ENCODE data around the gene BUD13.

Gene BUD13

GRCh38 chr11:116729501-116730240 is 43.1 kb downstream of the BUD13 start:
- no peak overlapping the region for H3K9ac ChIP-seq (ENCODE audit: low read depth, low read length)
- no peak overlapping the region for H3K4me3 ChIP-seq (ENCODE audit: low read length)
- H3K27ac ChIP-seq (ENCODE audit: low read depth, low read length): no peak overlapping the region
- H3K4me1 ChIP-seq (ENCODE audit: insufficient read depth, low read length): peaks cover 36% of the 10 kb centered on the region
- 95% methylated on average over 8 of the region's 8 CpGs for WGBS
- no peaks in the 10 kb centered on the region for H3K36me3 ChIP-seq (ENCODE audit: insufficient read depth, low read length)
- no peaks in the 10 kb centered on the region for H3K27me3 ChIP-seq (ENCODE audit: insufficient read depth, low read length)
- no peaks in the 10 kb centered on the region for H3K9me3 ChIP-seq (ENCODE audit: insufficient read depth, low read depth, low read length)

- no peaks in the 10 kb centered on the region for H3K9me3 ChIP-seq (ENCODE audit: insufficient read depth, low read depth, low read length)
- H3K4me1 ChIP-seq (ENCODE audit: insufficient read depth, low read length): peaks cover 32% of the 10 kb centered on the region
- no peak overlapping the region for H3K27ac ChIP-seq (ENCODE audit: low read depth, low read length)
- H3K9ac ChIP-seq (ENCODE audit: low read depth, low read length): no peak overlapping the region
- H3K36me3 ChIP-seq (ENCODE audit: insufficient read depth, low read length): no peaks in the 10 kb centered on the region
- H3K4me3 ChIP-seq (ENCODE audit: low read length): no peak overlapping the region
- H3K27me3 ChIP-seq (ENCODE audit: insufficient read depth, low read length): no peaks in the 10 kb centered on the region
- 88% methylated on average over 6 of the region's 6 CpGs for WGBS
Measured at GRCh38 chr11:116727990-116728389, 44.8 kb downstream of the BUD13 start.

GRCh38 chr11:116725434-116726221 is 47.2 kb downstream of the BUD13 start:
- Histone ChIP-seq H3K9me3 (ENCODE audit: insufficient read depth, low read depth, low read length) (no peaks in the 10 kb centered on the region), H3K36me3 (ENCODE audit: insufficient read depth, low read length) (no peaks in the 10 kb centered on the region), H3K9ac (ENCODE audit: low read depth, low read length) (no peak overlapping the region), H3K4me3 (ENCODE audit: low read length) (no peak overlapping the region), H3K4me1 (ENCODE audit: insufficient read depth, low read length) (peaks cover 16% of the 10 kb centered on the region), H3K27ac (ENCODE audit: low read depth, low read length) (no peak overlapping the region), H3K27me3 (ENCODE audit: insufficient read depth, low read length) (no peaks in the 10 kb centered on the region)
- 77% methylated on average over 18 of the region's 19 CpGs for WGBS

GRCh38 chr11:116724813-116725212 is 48.0 kb downstream of the BUD13 start:
- WGBS: 90% methylated on average over 6 of the region's 6 CpGs
- no peaks in the 10 kb centered on the region for H3K36me3 ChIP-seq (ENCODE audit: insufficient read depth, low read length)
- no peak overlapping the region for H3K4me3 ChIP-seq (ENCODE audit: low read length)
- H3K9me3 ChIP-seq (ENCODE audit: insufficient read depth, low read depth, low read length): no peaks in the 10 kb centered on the region
- H3K27me3 ChIP-seq (ENCODE audit: insufficient read depth, low read length): no peaks in the 10 kb centered on the region
- no peak overlapping the region for H3K27ac ChIP-seq (ENCODE audit: low read depth, low read length)
- H3K9ac ChIP-seq (ENCODE audit: low read depth, low read length): no peak overlapping the region
- peaks cover 12% of the 10 kb centered on the region; the same call in 1 of the 2 replicates for H3K4me1 ChIP-seq (ENCODE audit: insufficient read depth, low read length)

GRCh38 chr11:116723511-116723910 is 49.3 kb downstream of the BUD13 start:
- no peak overlapping the region for H3K9ac ChIP-seq (ENCODE audit: low read depth, low read length)
- H3K9me3 ChIP-seq (ENCODE audit: insufficient read depth, low read depth, low read length): no peaks in the 10 kb centered on the region
- no peaks in the 10 kb centered on the region for H3K36me3 ChIP-seq (ENCODE audit: insufficient read depth, low read length)
- peaks cover 12% of the 10 kb centered on the region; the same call in 1 of the 2 replicates for H3K4me1 ChIP-seq (ENCODE audit: insufficient read depth, low read length)
- no peak overlapping the region for H3K27ac ChIP-seq (ENCODE audit: low read depth, low read length)
- no peaks in the 10 kb centered on the region for H3K27me3 ChIP-seq (ENCODE audit: insufficient read depth, low read length)
- H3K4me3 ChIP-seq (ENCODE audit: low read length): no peak overlapping the region
- 84% methylated on average over 7 of the region's 7 CpGs for WGBS

GRCh38 chr11:116721988-116722387 is 50.8 kb downstream of the BUD13 start:
- no peaks in the 10 kb centered on the region for H3K9me3 ChIP-seq (ENCODE audit: insufficient read depth, low read depth, low read length)

GRCh38 chr11:116720895-116721294 is 51.9 kb downstream of the BUD13 start:
- H3K4me3 ChIP-seq (ENCODE audit: low read length): no peak overlapping the region
- 91% methylated on average over 6 of the region's 6 CpGs for WGBS
- H3K9ac ChIP-seq (ENCODE audit: low read depth, low read length): no peak overlapping the region
- no peak overlapping the region for H3K27ac ChIP-seq (ENCODE audit: low read depth, low read length)
- H3K27me3 ChIP-seq (ENCODE audit: insufficient read depth, low read length): no peaks in the 10 kb centered on the region
- H3K4me1 ChIP-seq (ENCODE audit: insufficient read depth, low read length): peaks cover 5% of the 10 kb centered on the region; the same call in 1 of the 2 replicates
- H3K36me3 ChIP-seq (ENCODE audit: insufficient read depth, low read length): no peaks in the 10 kb centered on the region
- H3K9me3 ChIP-seq (ENCODE audit: insufficient read depth, low read depth, low read length): no peaks in the 10 kb centered on the region

More at GRCh38 chr11:116721988-116722387, 50.8 kb downstream of the BUD13 start:
- no peak overlapping the region for H3K9ac ChIP-seq (ENCODE audit: low read depth, low read length)
- H3K27me3 ChIP-seq (ENCODE audit: insufficient read depth, low read length): no peaks in the 10 kb centered on the region
- peaks cover 12% of the 10 kb centered on the region; the same call in 1 of the 2 replicates for H3K4me1 ChIP-seq (ENCODE audit: insufficient read depth, low read length)
- no peaks in the 10 kb centered on the region for H3K36me3 ChIP-seq (ENCODE audit: insufficient read depth, low read length)
- no peak overlapping the region for H3K4me3 ChIP-seq (ENCODE audit: low read length)
- no peak overlapping the region for H3K27ac ChIP-seq (ENCODE audit: low read depth, low read length)
- WGBS: 97% methylated on average over 4 of the region's 4 CpGs

GRCh38 chr11:116718955-116719501 is 53.8 kb downstream of the BUD13 start:
- Histone ChIP-seq H3K9ac (ENCODE audit: low read depth, low read length) (no peak overlapping the region), H3K36me3 (ENCODE audit: insufficient read depth, low read length) (no peaks in the 10 kb centered on the region), H3K9me3 (ENCODE audit: insufficient read depth, low read depth, low read length) (no peaks in the 10 kb centered on the region), H3K4me1 (ENCODE audit: insufficient read depth, low read length) (peaks cover 11% of the 10 kb centered on the region; the same call in 1 of the 2 replicates), H3K27me3 (ENCODE audit: insufficient read depth, low read length) (no peaks in the 10 kb centered on the region), H3K27ac (ENCODE audit: low read depth, low read length) (no peak overlapping the region), H3K4me3 (ENCODE audit: low read length) (no peak overlapping the region)
- WGBS: 70% methylated on average over 4 of the region's 4 CpGs

- peaks cover 11% of the 10 kb centered on the region; the same call in 1 of the 2 replicates for H3K4me1 ChIP-seq (ENCODE audit: insufficient read depth, low read length)
- H3K4me3 ChIP-seq (ENCODE audit: low read length): no peak overlapping the region
- 83% methylated on average over 4 of the region's 4 CpGs for WGBS
- H3K9me3 ChIP-seq (ENCODE audit: insufficient read depth, low read depth, low read length): no peaks in the 10 kb centered on the region
- peaks cover 3% of the 10 kb centered on the region; the same call in 1 of the 2 replicates for H3K27me3 ChIP-seq (ENCODE audit: insufficient read depth, low read length)
- H3K36me3 ChIP-seq (ENCODE audit: insufficient read depth, low read length): no peaks in the 10 kb centered on the region
- no peak overlapping the region for H3K27ac ChIP-seq (ENCODE audit: low read depth, low read length)
- H3K9ac ChIP-seq (ENCODE audit: low read depth, low read length): no peak overlapping the region
Measured at GRCh38 chr11:116716621-116717020, 56.2 kb downstream of the BUD13 start.

- 87% methylated on average over 5 of the region's 5 CpGs for WGBS
Measured at GRCh38 chr11:116715383-116715782, 57.4 kb downstream of the BUD13 start.

GRCh38 chr11:116714902-116715301 is 57.9 kb downstream of the BUD13 start:
- WGBS: 78% methylated on average over 7 of the region's 9 CpGs
- H3K4me3 ChIP-seq (ENCODE audit: low read length): no peak overlapping the region

More at GRCh38 chr11:116715383-116715782, 57.4 kb downstream of the BUD13 start:
- no peak overlapping the region for H3K27ac ChIP-seq (ENCODE audit: low read depth, low read length)
- H3K36me3 ChIP-seq (ENCODE audit: insufficient read depth, low read length): no peaks in the 10 kb centered on the region
- H3K4me1 ChIP-seq (ENCODE audit: insufficient read depth, low read length): peaks cover 11% of the 10 kb centered on the region; the same call in 1 of the 2 replicates
- H3K4me3 ChIP-seq (ENCODE audit: low read length): no peak overlapping the region
- no peak overlapping the region for H3K9ac ChIP-seq (ENCODE audit: low read depth, low read length)
- no peaks in the 10 kb centered on the region for H3K9me3 ChIP-seq (ENCODE audit: insufficient read depth, low read depth, low read length)
- peaks cover 11% of the 10 kb centered on the region for H3K27me3 ChIP-seq (ENCODE audit: insufficient read depth, low read length)

More at GRCh38 chr11:116714902-116715301, 57.9 kb downstream of the BUD13 start:
- no peak overlapping the region for H3K27ac ChIP-seq (ENCODE audit: low read depth, low read length)
- H3K4me1 ChIP-seq (ENCODE audit: insufficient read depth, low read length): peaks cover 16% of the 10 kb centered on the region
- H3K27me3 ChIP-seq (ENCODE audit: insufficient read depth, low read length): peaks cover 14% of the 10 kb centered on the region
- H3K36me3 ChIP-seq (ENCODE audit: insufficient read depth, low read length): no peaks in the 10 kb centered on the region
- no peaks in the 10 kb centered on the region for H3K9me3 ChIP-seq (ENCODE audit: insufficient read depth, low read depth, low read length)
- no peak overlapping the region for H3K9ac ChIP-seq (ENCODE audit: low read depth, low read length)
